Adrenal gland (tissue), 12 donors: Measurements from ENCODE around the gene PTPRD. TPM values are rescaled to one million over a fixed set of nuclear protein-coding genes. Genes with fewer than 3 reads are reported as not detected.

Source experiments
- DNase-seq, 7 donors: peaks; one replicate each; pipeline ENCODE4 v3.0.0-alpha.2; 2019 to 2020
- H3K27ac ChIP-seq, 5 donors: fragments of 200-600 bp; sonication (generic) in 4 of 5; 1 replicate in 3 of 5; 2 replicates in 2 of 5; pipeline versions ENCODE4 v1.5.1 to v1.8.0; 2016 to 2020; ENCODE audit warnings: mild to moderate bottlenecking in 1 of 5
- H3K27me3 ChIP-seq: fragments of 200-600 bp; 2 replicates; pipeline ENCODE4 v1.8.0; 2021
- H3K36me3 ChIP-seq, 2 donors: fragments of 200-600 bp; replicated peaks in 1 of 2; 1 replicate in 1 of 2; 2 replicates in 1 of 2; pipeline versions ENCODE4 v1.5.1 to v1.8.0; 2018 to 2022
- H3K4me1 ChIP-seq, 2 donors: fragments of 200-600 bp; replicated peaks in 1 of 2; 1 replicate in 1 of 2; 2 replicates in 1 of 2; pipeline versions ENCODE4 v1.5.1 to v1.8.0; 2018 to 2021
- H3K4me3 ChIP-seq, 4 donors: fragments of 200-600 bp; sonication (generic) in 3 of 4; one replicate each; pipeline ENCODE4 v1.5.1; 2016 to 2018
- H3K9me3 ChIP-seq, 3 donors: fragments of 200-600 bp; sonication (generic) in 1 of 3; replicated peaks in 1 of 3; 1 replicate in 2 of 3; 2 replicates in 1 of 3; pipeline versions ENCODE4 v1.5.1 to v1.8.0; 2016 to 2021
- CTCF ChIP-seq, 6 experiments: fragments of 450-650 bp in 4 of 6; fragments of 200-600 bp in 2 of 6; sonication (generic) in 1 of 6; IDR thresholded peaks; 1 replicate in 5 of 6; 2 replicates in 1 of 6; pipeline versions ENCODE4 v1.5.1 to v1.8.0; 2016 to 2021; ENCODE audit warnings: antibody characterized with exemption in 6 of 6, mild to moderate bottlenecking in 2 of 6, moderate library complexity in 1 of 6
- POLR2A ChIP-seq, 2 donors: fragments of 450-650 bp; IDR thresholded peaks; one replicate each; pipeline ENCODE4 v1.6.1; 2017; ENCODE audit warnings: antibody characterized with exemption in 2 of 2, mild to moderate bottlenecking in 2 of 2, moderate library complexity in 1 of 2
- WGBS, 4 donors: extraction: QIAGEN DNeasy Blood & Tissue Kit in 2 of 4; methylation state at CpG; one replicate each; pipeline versions ENCODE4 v1.1.5 to v1.1.7; 2013 to 2017; 5-methylcytosine and 5-hydroxymethylcytosine counted together
- intact Hi-C, 2 donors: fragments of 100-400 bp; cut with DNase I; formaldehyde crosslinking; loops; one replicate each; pipeline versions ENCODE4 v1.14.1 to v1.15.0; 2022 to 2023
- polyA plus RNA-seq, 3 donors: library from polyadenylated mRNA; stranded (reverse); fragments of 200-250 nt in 2 of 3; fragments of 350-450 nt in 1 of 3; fragmentation: Illumina TruSeq in 1 of 3; extraction: RNeasy Lipid Tissue Mini Kit (QIAGEN cat#74804) in 1 of 3; gene quantifications; one replicate each; pipeline ENCODE4 v1.2.3, GENCODE V29; 2013 to 2014
- total RNA-seq, 9 donors: library from RNA; depleted of rRNA in 4 of 9; stranded (reverse); fragments of >200 nt in 4 of 9; fragments of 120-200 nt in 1 of 9; fragmentation: NEBNext Ultra II Directional in 1 of 9; extraction: Animal tissue kit (Norgen Biotek cat#: 25700) in 1 of 9; gene quantifications; one replicate each; pipeline versions ENCODE4 v1.1.0 to v1.2.4, GENCODE V29; 2013 to 2023
- donor health status: healthy with polysubstance abuse.
- donor health status: Bipolar disorder and iron deficiency.
- donor health status: DM: yes; HTN: yes; CAD: no.
- donor health status: DM: no; HTN: no; CAD: no.
- donor health status: DM: no; HTN: no; CAD: no.
- donor health status: DM: yes; HTN: yes; CAD: no.

Gene PTPRD
- total and polyA plus RNA-seq, 12 donors: 0.61 to 71.2 (median 4.5) TPM

GRCh38 chr9:8823131-8823895 lies 1789.5 kb downstream of the PTPRD start:
- no peak overlapping the region for H3K4me3 ChIP-seq
- DNase-seq: no peak
- H3K27ac ChIP-seq: no peak overlapping the region
- H3K9me3 ChIP-seq: no peaks in the 10 kb centered on the region
- H3K4me1 ChIP-seq: no peaks in the 10 kb centered on the region
- no peaks in the 10 kb centered on the region for H3K27me3 ChIP-seq
- intact Hi-C loops: no loop called here
- WGBS, 4 donors: 91 to 96% (median 94%) methylated on average over 10 of the region's 10 CpGs
- TF ChIP-seq POLR2A (IDR thresholded peaks at IDR 0.05) (no peak), CTCF (IDR thresholded peaks at IDR 0.05) (no peak)
- no peaks in the 10 kb centered on the region for H3K36me3 ChIP-seq

GRCh38 chr9:8822667-8823025 lies 1790.2 kb downstream of the PTPRD start:
- H3K36me3 ChIP-seq: no peaks in the 10 kb centered on the region
- H3K4me3 ChIP-seq: no peak overlapping the region
- TF ChIP-seq POLR2A (IDR thresholded peaks at IDR 0.05) (no peak), CTCF (IDR thresholded peaks at IDR 0.05) (no peak)
- no peak overlapping the region for H3K27ac ChIP-seq
- no peak for DNase-seq
- no peaks in the 10 kb centered on the region for H3K4me1 ChIP-seq
- intact Hi-C loops: no loop called here
- H3K27me3 ChIP-seq: no peaks in the 10 kb centered on the region
- H3K9me3 ChIP-seq: no peaks in the 10 kb centered on the region
- WGBS, 4 donors: 83 to 91% (median 89%) methylated on average over 5 of the region's 5 CpGs

GRCh38 chr9:8821910-8822666 lies 1790.7 kb downstream of the PTPRD start:
- no peak overlapping the region for H3K4me3 ChIP-seq
- intact Hi-C loops: no loop called here
- WGBS, 4 donors: 78 to 85% (median 83%) methylated on average over 4 of the region's 4 CpGs

More at GRCh38 chr9:8821910-8822666, 1790.7 kb downstream of the PTPRD start:
- Histone ChIP-seq H3K36me3 (no peaks in the 10 kb centered on the region), H3K27ac (no peak overlapping the region), H3K4me1 (no peaks in the 10 kb centered on the region), H3K9me3 (no peaks in the 10 kb centered on the region), H3K27me3 (no peaks in the 10 kb centered on the region)
- no peak for TF ChIP-seq CTCF (IDR thresholded peaks at IDR 0.05)
- TF ChIP-seq POLR2A (IDR thresholded peaks at IDR 0.05): no peak
- no peak for DNase-seq
